Hepatocyte (in vitro differentiated cells): ENCODE data around the gene SELENOI. TPM values are rescaled to one million over a fixed set of nuclear protein-coding genes. Genes with fewer than 3 reads are reported as not detected.
A peak's percentile ranks its signal among the peaks of the same experiment; 100 is the strongest.

Source experiments
- DNase-seq: peaks from one replicate; pipeline ENCODE4 v3.0.0-alpha.2; 2016; ENCODE audit warnings: low spot score
- H2AFZ ChIP-seq: fragments of 200-600 bp; sonication (generic); 2 replicates; pipeline ENCODE4 v1.6.0; 2016; ENCODE audit warnings: antibody characterized with exemption, mild to moderate bottlenecking
- H3K27ac ChIP-seq: fragments of 200-600 bp; sonication (generic); 2 replicates; pipeline ENCODE4 v1.5.1; 2016; ENCODE audit warnings: mild to moderate bottlenecking
- H3K27me3 ChIP-seq: fragments of 200-600 bp; sonication (generic); 2 replicates; pipeline ENCODE4 v1.6.1; 2016
- H3K36me3 ChIP-seq: fragments of 200-600 bp; sonication (generic); replicated peaks from 2 replicates; pipeline ENCODE4 v1.5.1; 2016; ENCODE audit warnings: low read depth; ENCODE audit not compliant: insufficient read depth
- H3K4me1 ChIP-seq: fragments of 200-600 bp; sonication (generic); 2 replicates; pipeline ENCODE4 v1.5.1; 2016; ENCODE audit warnings: mild to moderate bottlenecking, moderate library complexity; ENCODE audit not compliant: insufficient read depth
- H3K4me2 ChIP-seq: fragments of 200-600 bp; sonication (generic); 2 replicates; pipeline ENCODE4 v1.6.0; 2016
- H3K4me3 ChIP-seq: fragments of 200-600 bp; sonication (generic); 2 replicates; pipeline ENCODE4 v1.5.1; 2016; ENCODE audit warnings: mild to moderate bottlenecking
- H3K79me2 ChIP-seq: fragments of 200-600 bp; sonication (generic); 2 replicates; pipeline ENCODE4 v1.6.0; 2017; ENCODE audit warnings: mild to moderate bottlenecking
- H3K9me2 ChIP-seq: fragments of 200-600 bp; sonication (generic); replicated peaks from 2 replicates; pipeline ENCODE4 v1.6.0; 2017; ENCODE audit warnings: mild to moderate bottlenecking; ENCODE audit not compliant: insufficient read depth
- H3K9me3 ChIP-seq: fragments of 200-600 bp; sonication (generic); 2 replicates; pipeline ENCODE4 v1.5.1; 2016; ENCODE audit warnings: low read depth, mild to moderate bottlenecking
- H4K20me1 ChIP-seq: fragments of 200-600 bp; sonication (generic); 2 replicates; pipeline ENCODE4 v1.6.0; 2016; ENCODE audit warnings: mild to moderate bottlenecking; ENCODE audit not compliant: insufficient read depth, poor library complexity, severe bottlenecking
- CTCF ChIP-seq: fragments of 200-600 bp; sonication (generic); IDR thresholded peaks from 2 replicates; pipeline ENCODE4 v1.5.1; 2016; ENCODE audit warnings: antibody characterized with exemption, mild to moderate bottlenecking; ENCODE audit not compliant: poor library complexity
- EZH2 ChIP-seq: fragments of 200-600 bp; sonication (generic); IDR thresholded peaks from 2 replicates; pipeline ENCODE4 v1.6.1; 2016; ENCODE audit warnings: antibody characterized with exemption, mild to moderate bottlenecking, borderline replicate concordance
- EZH2phosphoT487 ChIP-seq: fragments of 200-600 bp; sonication (generic); IDR thresholded peaks from one replicate; pipeline ENCODE4 v1.6.1; 2018; ENCODE audit warnings: antibody characterized with exemption, mild to moderate bottlenecking, low read depth, moderate library complexity; ENCODE audit not compliant: unreplicated experiment, severe bottlenecking
- WGBS: methylation state at CpG from one replicate; pipeline ENCODE4 v1.1.6; 2016; ENCODE audit warnings: low lambda C conversion rate; ENCODE audit errors: missing lambda C conversion rate; 5-methylcytosine and 5-hydroxymethylcytosine counted together
- polyA plus RNA-seq: library from polyadenylated mRNA; unstranded; fragments of >200 nt; fragmentation: Nextera tagmentation; extraction: Ambion mirVana; gene quantifications from 2 replicates; pipeline ENCODE4 v1.2.1, GENCODE V29; 2016
- total RNA-seq: library from RNA; depleted of rRNA; stranded (reverse); fragments of >200 nt; gene quantifications from 2 replicates; pipeline ENCODE4 v1.2.3, GENCODE V29; 2014

SELENOI gene
- total and polyA plus RNA-seq, 2 experiments from 2014 or later: 6.4 to 34.4 TPM

DNA sequence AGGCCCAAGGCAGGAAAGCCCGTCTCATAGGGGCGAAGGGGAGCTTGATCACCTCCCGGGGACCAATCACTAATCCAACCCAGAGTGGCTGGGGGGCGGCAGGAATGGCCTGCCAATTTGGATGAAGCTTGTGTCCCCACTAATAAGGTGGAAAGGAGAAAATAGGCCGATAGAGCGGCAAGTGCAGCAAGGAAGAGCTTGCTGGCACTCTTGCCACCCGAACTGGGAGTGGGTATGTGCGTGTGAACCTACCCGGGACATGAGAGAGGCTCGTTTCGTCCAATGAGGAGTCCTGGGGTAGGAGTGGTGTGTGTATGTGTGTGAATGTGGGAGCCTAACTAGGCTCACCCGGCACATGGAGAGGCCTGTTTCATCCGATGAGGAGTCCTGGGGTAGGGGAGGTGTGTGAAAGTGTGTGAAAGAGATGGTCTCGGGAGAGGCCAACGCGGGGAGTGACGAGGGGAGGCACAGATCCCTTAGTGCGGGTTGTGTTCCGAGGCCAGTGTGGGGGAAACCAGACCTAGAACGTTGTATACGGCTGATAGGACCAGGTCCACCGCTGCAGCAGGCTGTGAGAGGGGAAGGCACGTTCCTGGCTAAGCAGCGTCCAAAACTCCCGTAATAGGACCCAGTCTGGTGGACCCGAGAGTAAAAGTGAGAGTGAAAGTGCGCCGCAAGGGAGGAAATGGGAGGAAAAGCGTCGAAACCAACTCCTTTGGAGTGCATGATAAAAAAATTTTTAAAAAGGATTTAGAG lies 47.1 kb upstream of the SELENOI start:
- peak; percentile 45 for DNase-seq
- no peaks in the 10 kb centered on the region for H3K27me3 ChIP-seq

GRCh38 chr2:26299471-26300101 lies 46.4 kb upstream of the SELENOI start:
- H3K36me3 ChIP-seq: no peaks in the 10 kb centered on the region
- H3K4me3 ChIP-seq: peak overlapping the region; percentile 33
- H3K79me2 ChIP-seq: no peaks in the 10 kb centered on the region
- 2% methylated on average over 9 of the region's 9 CpGs for WGBS
- TF ChIP-seq EZH2 (no peak), EZH2phosphoT487 (no peak), CTCF (no peak)
- H3K9me2 ChIP-seq: no peaks in the 10 kb centered on the region
- H3K9me3 ChIP-seq: no peaks in the 10 kb centered on the region
- no peaks in the 10 kb centered on the region for H4K20me1 ChIP-seq
- H2AFZ ChIP-seq: peak overlapping the region; percentile 33
- H3K4me2 ChIP-seq: peak overlapping the region; percentile 83
- peaks cover 9% of the 10 kb centered on the region for H3K4me1 ChIP-seq
- DNase-seq: peak; percentile 61
- peak overlapping the region; percentile 75 for H3K27ac ChIP-seq
- H3K27me3 ChIP-seq: no peaks in the 10 kb centered on the region

More for the DNA sequence above, 47.1 kb upstream of the SELENOI start:
- H3K4me1 ChIP-seq: peaks cover 9% of the 10 kb centered on the region
- H3K27ac ChIP-seq: peak overlapping the region; percentile 75
- no peaks in the 10 kb centered on the region for H3K79me2 ChIP-seq
- TF ChIP-seq CTCF (no peak), EZH2 (no peak), EZH2phosphoT487 (no peak)
- no peaks in the 10 kb centered on the region for H4K20me1 ChIP-seq
- no peaks in the 10 kb centered on the region for H3K9me3 ChIP-seq
- peak overlapping the region; percentile 33 for H3K4me3 ChIP-seq
- peak overlapping the region; percentile 33 for H2AFZ ChIP-seq
- H3K4me2 ChIP-seq: peak overlapping the region; percentile 83
- H3K9me2 ChIP-seq: no peaks in the 10 kb centered on the region
- H3K36me3 ChIP-seq: no peaks in the 10 kb centered on the region
- 11% methylated on average over 30 of the region's 30 CpGs for WGBS

DNA sequence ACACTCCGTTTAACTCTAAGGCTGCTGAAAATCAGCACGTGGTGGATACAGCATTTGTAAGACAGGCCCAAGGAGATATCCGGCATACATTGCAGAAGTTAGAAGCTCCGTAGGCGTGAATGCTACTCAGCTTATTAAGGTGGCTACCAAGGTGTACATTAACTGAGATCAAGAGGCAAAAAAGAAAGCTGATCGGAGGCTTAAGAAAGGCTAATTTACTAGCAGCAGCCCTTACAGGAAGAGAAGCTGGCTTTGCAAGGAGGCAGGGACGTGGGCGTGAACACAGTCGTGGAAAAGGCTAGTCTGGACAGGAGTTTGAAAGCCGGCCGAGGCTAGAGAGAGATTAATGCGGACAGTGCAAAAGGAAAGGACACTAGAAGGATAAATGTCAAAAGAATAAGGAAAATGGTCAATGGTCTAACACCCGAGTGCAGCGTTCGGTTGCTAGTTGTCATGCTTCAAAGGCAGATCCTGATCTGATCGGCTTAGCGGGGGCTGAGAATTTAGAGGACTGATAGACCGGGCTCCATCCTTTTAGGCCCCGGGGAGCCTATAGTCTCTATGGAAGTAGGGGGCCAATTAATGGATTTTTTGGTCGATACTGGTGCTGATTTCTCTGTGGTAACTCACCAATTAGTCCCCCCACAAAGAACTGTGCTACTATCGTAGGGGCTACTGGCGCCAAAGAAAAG lies 45.6 kb upstream of the SELENOI start:
- peak overlapping the region; percentile 33 for H2AFZ ChIP-seq
- no peaks in the 10 kb centered on the region for H3K36me3 ChIP-seq
- no peaks in the 10 kb centered on the region for H3K79me2 ChIP-seq
- no peaks in the 10 kb centered on the region for H3K27me3 ChIP-seq
- H3K9me3 ChIP-seq: no peaks in the 10 kb centered on the region
- peaks cover 9% of the 10 kb centered on the region for H3K4me1 ChIP-seq
- peak overlapping the region; percentile 83 for H3K4me2 ChIP-seq
- H4K20me1 ChIP-seq: no peaks in the 10 kb centered on the region
- WGBS: 42% methylated on average over 22 of the region's 22 CpGs
- no peaks in the 10 kb centered on the region for H3K9me2 ChIP-seq
- peak overlapping the region; percentile 75 for H3K27ac ChIP-seq
- no peak for TF ChIP-seq CTCF
- TF ChIP-seq EZH2: no peak
- no peak for DNase-seq
- H3K4me3 ChIP-seq: peak overlapping the region; percentile 6
